Fibroblast of the aortic adventitia (primary cell): Measurements from ENCODE around the gene SHANK2. TPM values are rescaled to one million over a fixed set of nuclear protein-coding genes. Genes with fewer than 3 reads are reported as not detected.

Experiments used
- DNase-seq: peaks from one replicate; pipeline ENCODE4 v3.0.0-alpha.2; 2010; ENCODE audit warnings: low read depth
- H3K4me3 ChIP-seq: 2 replicates; pipeline ENCODE4 v1.5.1; 2011; ENCODE audit warnings: low read depth, mild to moderate bottlenecking, control low read depth, low read length, moderate library complexity
- CTCF ChIP-seq: IDR thresholded peaks from 2 replicates; pipeline ENCODE4 v1.5.1; 2011; ENCODE audit warnings: mild to moderate bottlenecking, low read length, control low read depth, inconsistent platforms; ENCODE audit not compliant: insufficient read depth
- total RNA-seq: library from RNA; depleted of rRNA; stranded (reverse); fragments of >200 nt; gene quantifications from 2 replicates; pipeline ENCODE4 v1.2.3, GENCODE V29; 2012; ENCODE audit warnings: low replicate concordance

SHANK2 gene
- total RNA-seq, 1 donor: 4.9 TPM

GRCh38 chr11:71282581-71283351 is 30.4 kb upstream of the SHANK2 start:
- H3K4me3 ChIP-seq: no peak overlapping the region
- no peak for DNase-seq
- no peak for TF ChIP-seq CTCF

DNA sequence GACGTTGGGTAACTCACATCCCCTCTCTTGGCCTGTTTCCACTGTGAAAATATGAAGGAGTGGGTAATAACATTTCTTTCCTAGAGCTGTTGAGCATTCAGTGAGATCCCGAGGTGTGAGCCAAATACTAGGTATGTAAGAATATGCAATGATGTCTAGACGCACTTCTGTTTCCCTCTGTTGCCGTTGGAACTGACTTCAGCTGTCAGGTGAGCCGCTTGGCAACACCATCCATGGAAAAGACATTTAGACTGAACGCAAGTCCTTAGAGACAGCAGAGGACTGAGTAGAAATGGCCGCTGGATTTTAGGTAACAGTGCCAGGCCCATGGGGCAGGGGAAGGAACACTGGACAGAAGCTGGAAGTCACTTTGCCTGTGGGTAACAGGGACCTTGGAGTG is 29.5 kb upstream of the SHANK2 start:
- DNase-seq: no peak
- TF ChIP-seq CTCF: no peak
- H3K4me3 ChIP-seq: no peak overlapping the region

GRCh38 chr11:71281204-71281603 is 28.8 kb upstream of the SHANK2 start:
- TF ChIP-seq CTCF: no peak
- no peak for DNase-seq
- no peak overlapping the region for H3K4me3 ChIP-seq

DNA sequence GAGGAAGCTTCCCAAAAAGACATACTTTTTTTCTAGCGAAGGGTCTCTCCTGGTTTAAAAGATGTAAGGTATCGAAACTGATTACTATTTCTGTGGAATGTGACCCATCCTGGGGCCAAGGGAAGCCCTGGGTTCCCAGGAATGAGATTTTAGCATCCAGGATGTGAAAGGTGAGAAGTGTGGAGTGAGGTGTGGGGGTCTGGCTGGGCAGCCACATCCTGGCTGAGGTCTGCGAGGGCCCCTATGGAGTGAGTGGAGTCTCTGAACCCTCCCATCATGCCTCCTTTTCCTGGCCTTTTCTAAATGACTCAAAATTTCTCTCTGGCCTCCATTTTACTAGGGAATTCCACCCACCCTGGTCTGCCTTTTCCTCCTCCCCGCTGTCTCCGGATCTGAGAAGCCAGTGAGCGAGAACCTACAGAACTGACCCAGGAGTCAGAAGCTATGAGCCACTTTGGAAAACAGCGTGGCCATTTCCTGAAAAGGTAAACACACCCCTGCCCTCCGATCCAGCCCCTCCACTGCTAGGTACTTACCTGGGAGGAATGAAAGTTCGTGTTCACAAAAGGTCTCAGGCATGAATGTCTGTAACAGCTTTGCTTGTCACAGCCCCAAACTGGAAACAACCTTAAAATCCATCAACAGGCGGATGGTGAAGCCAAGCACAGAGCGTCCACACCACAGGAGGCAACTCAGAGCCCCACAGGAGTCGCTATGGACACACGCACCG is 27.7 kb upstream of the SHANK2 start:
- TF ChIP-seq CTCF: no peak
- no peak for DNase-seq

GRCh38 chr11:71272161-71272560 is 19.8 kb upstream of the SHANK2 start:
- H3K4me3 ChIP-seq: no peak overlapping the region

More for the DNA sequence above, 27.7 kb upstream of the SHANK2 start:
- no peak overlapping the region for H3K4me3 ChIP-seq

More at GRCh38 chr11:71272161-71272560, 19.8 kb upstream of the SHANK2 start:
- TF ChIP-seq CTCF: no peak
- DNase-seq: no peak
